A549 (cell line): Measurements from ENCODE around the gene JPH2. TPM values are rescaled to one million over a fixed set of nuclear protein-coding genes. Genes with fewer than 3 reads are reported as not detected.

Source experiments
- ATAC-seq, 2 experiments: fragments of 200-7000 bp in 1 of 2; fragments of >200 bp in 1 of 2; cut with Nextera tagmentation in 1 of 2; cut with Tn5 transposase in 1 of 2; 3 replicates each; pipeline versions ENCODE4 v1.8.0 to v1.9.1; 2018 to 2020; ENCODE audit warnings: mild to moderate bottlenecking in 1 of 2, moderate library complexity in 1 of 2
- CTCF ChIA-PET: fragments of 300-600 bp; sonication (Branson Sonifier 250); formaldehyde crosslinking; extraction: SDS; loops from one replicate; lab custom pipeline; 2021; ENCODE audit warnings: antibody characterized with exemption, inconsistent platforms; lab: Yijun Ruan, JAX
- POLR2A ChIA-PET: fragments of 350-600 bp; formaldehyde crosslinking; extraction: SDS; loops from one replicate; lab custom pipeline; 2021; ENCODE audit warnings: antibody characterized with exemption, inconsistent platforms; lab: Yijun Ruan, JAX
- DNase-seq, 2 experiments: peaks; one replicate each; pipeline versions ENCODE4 v3.0.0 to v3.0.0-alpha.2; 2011 to 2016; ENCODE audit warnings: low read depth in 1 of 2, low spot score in 1 of 2
- FAIRE-seq: peaks from 2 replicates; lab custom pipeline; 2011; peaks lifted over from hg19 to GRCh38; lab: Jason Lieb, UNC
- H3K27ac ChIP-seq, 2 experiments: fragments of >200 bp; sonication (Bioruptor Twin); formaldehyde crosslinking; 3 replicates each; pipeline ENCODE4 v1.5.1; 2016 to 2017
- H3K4me1 ChIP-seq: fragments of >200 bp; sonication (Bioruptor Twin); formaldehyde crosslinking; 3 replicates; pipeline ENCODE4 v1.6.1; 2016
- H3K4me2 ChIP-seq: fragments of >200 bp; sonication (Bioruptor Twin); formaldehyde crosslinking; 3 replicates; pipeline ENCODE4 v1.6.1; 2016
- H3K4me3 ChIP-seq: fragments of >200 bp; sonication (Bioruptor Twin); formaldehyde crosslinking; 3 replicates; pipeline ENCODE4 v1.5.1; 2016
- H3K9me3 ChIP-seq: fragments of >200 bp; sonication (Bioruptor Twin); formaldehyde crosslinking; 3 replicates; pipeline ENCODE4 v1.6.1; 2016
- CBX2 ChIP-seq: fragments of 200-600 bp; sonication (generic); IDR thresholded peaks from 2 replicates; pipeline ENCODE4 v1.6.1; 2016; ENCODE audit warnings: low read depth, mild to moderate bottlenecking, borderline replicate concordance
- CHD4 ChIP-seq: fragments of 200-600 bp; sonication (generic); IDR thresholded peaks from 2 replicates; pipeline ENCODE4 v1.6.1; 2016; ENCODE audit warnings: antibody characterized with exemption, mild to moderate bottlenecking, borderline replicate concordance
- EP300 ChIP-seq, 2 experiments: fragments of >200 bp; sonication (Bioruptor Twin); formaldehyde crosslinking; IDR thresholded peaks; 2 replicates in 1 of 2; 3 replicates in 1 of 2; pipeline ENCODE4 v1.6.1; 2016 to 2017
- ESRRA ChIP-seq: fragments of 150-350 bp; IDR thresholded peaks from 2 replicates; pipeline ENCODE4 v1.6.1; 2014; ENCODE audit warnings: mild to moderate bottlenecking, low read length, borderline replicate concordance
- FOSB ChIP-seq: fragments of 250-450 bp; sonication (Bioruptor Pico); IDR thresholded peaks from 2 replicates; pipeline ENCODE4 v1.5.0; 2020; ENCODE audit warnings: mild to moderate bottlenecking, moderate library complexity
- FOXS1 ChIP-seq: fragments of 250-450 bp; sonication (Bioruptor Pico); IDR thresholded peaks from 2 replicates; pipeline ENCODE4 v1.5.0; 2020; ENCODE audit warnings: mild to moderate bottlenecking, moderate library complexity
- GATA3 ChIP-seq: IDR thresholded peaks from 2 replicates; pipeline ENCODE4 v1.6.1; 2012; ENCODE audit warnings: borderline replicate concordance
- HDAC2 ChIP-seq: fragments of 200-600 bp; sonication (generic); IDR thresholded peaks from 2 replicates; pipeline ENCODE4 v1.6.1; 2016
- HMGXB4 ChIP-seq: fragments of 250-450 bp; sonication (Bioruptor Pico); IDR thresholded peaks from 2 replicates; pipeline ENCODE4 v1.5.0; 2021; ENCODE audit warnings: mild to moderate bottlenecking, moderate library complexity, borderline replicate concordance
- HOXB5 ChIP-seq: fragments of 250-450 bp; sonication (Bioruptor Pico); IDR thresholded peaks from 2 replicates; pipeline ENCODE4 v1.5.0; 2020; ENCODE audit warnings: mild to moderate bottlenecking, moderate library complexity
- JUN ChIP-seq, 2 experiments: fragments of >200 bp; sonication (Bioruptor Twin); formaldehyde crosslinking; IDR thresholded peaks; 2 replicates in 1 of 2; 3 replicates in 1 of 2; pipeline ENCODE4 v1.6.1; 2016 to 2017
- JUNB ChIP-seq: fragments of >200 bp; sonication (Bioruptor Twin); formaldehyde crosslinking; IDR thresholded peaks from 2 replicates; pipeline ENCODE4 v1.6.1; 2016
- KDM1A ChIP-seq: fragments of 200-600 bp; sonication (generic); IDR thresholded peaks from 2 replicates; pipeline ENCODE4 v1.6.1; 2016; ENCODE audit warnings: low read depth, mild to moderate bottlenecking
- KDM5A ChIP-seq: fragments of 200-600 bp; sonication (generic); IDR thresholded peaks from 2 replicates; pipeline ENCODE4 v1.6.1; 2016; ENCODE audit warnings: antibody characterized with exemption, mild to moderate bottlenecking
- MAFK ChIP-seq: fragments of 450-650 bp; IDR thresholded peaks from 2 replicates; pipeline ENCODE4 v1.6.1; 2014; ENCODE audit not compliant: partially characterized antibody
- NFE2L2 ChIP-seq: fragments of 150-350 bp; conservative IDR thresholded peaks from 2 replicates; pipeline ENCODE4 v1.6.1; 2014; ENCODE audit warnings: low read length
- NPAS2 ChIP-seq: fragments of 250-450 bp; sonication (Bioruptor Pico); IDR thresholded peaks from 2 replicates; pipeline ENCODE4 v1.8.0; 2022; ENCODE audit warnings: mild to moderate bottlenecking, moderate library complexity, borderline replicate concordance
- PHF8 ChIP-seq: fragments of 200-600 bp; sonication (generic); IDR thresholded peaks from 2 replicates; pipeline ENCODE4 v1.6.1; 2016; ENCODE audit warnings: low read depth, mild to moderate bottlenecking, antibody characterized with exemption, moderate library complexity, borderline replicate concordance
- RARB ChIP-seq: fragments of 250-450 bp; sonication (Bioruptor Pico); IDR thresholded peaks from 2 replicates; pipeline ENCODE4 v1.8.0; 2021; ENCODE audit warnings: mild to moderate bottlenecking, moderate library complexity
- RCOR1 ChIP-seq: fragments of 150-350 bp; IDR thresholded peaks from 2 replicates; pipeline ENCODE4 v1.6.1; 2014; ENCODE audit warnings: antibody characterized with exemption, low read length, low read depth
- REST ChIP-seq: fragments of 200-600 bp; sonication (generic); IDR thresholded peaks from 2 replicates; pipeline ENCODE4 v1.6.1; 2016; ENCODE audit warnings: antibody characterized with exemption, mild to moderate bottlenecking, moderate library complexity
- SREBF2 ChIP-seq: fragments of 450-650 bp; IDR thresholded peaks from 2 replicates; pipeline ENCODE4 v1.6.1; 2014; ENCODE audit warnings: mild to moderate bottlenecking, moderate library complexity
- ZC3H11A ChIP-seq: fragments of 450-650 bp; IDR thresholded peaks from 2 replicates; pipeline ENCODE4 v1.6.1; 2014; ENCODE audit warnings: antibody characterized with exemption, mild to moderate bottlenecking
- WGBS: methylation state at CpG from one replicate; pipeline ENCODE4 v1.1.6; 2017; ENCODE audit errors: missing lambda C conversion rate; 5-methylcytosine and 5-hydroxymethylcytosine counted together
- polyA plus RNA-seq, 4 experiments: library from polyadenylated mRNA; depleted of rRNA in 3 of 4; stranded (reverse); fragments of >200 nt; fragmentation: RNase III in 1 of 4; extraction: RNeasy Plus Mini Kit Qiagen cat#74134 plus additional on column Dnase treatment in 1 of 4; gene quantifications; 2 replicates in 3 of 4; 3 replicates in 1 of 4; pipeline ENCODE4 v1.2.3, GENCODE V29; 2011 to 2017
- TF ChIP-seq, protein P1 (sequence below): fragments of 250-450 bp; sonication (Bioruptor Pico); IDR thresholded peaks from 2 replicates; pipeline ENCODE4 v1.5.0; 2020; ENCODE audit warnings: low read depth, mild to moderate bottlenecking, moderate library complexity
- TF ChIP-seq, protein P2 (sequence below): fragments of 150-350 bp; IDR thresholded peaks from 2 replicates; pipeline ENCODE4 v1.6.1; 2014; ENCODE audit warnings: low read depth, mild to moderate bottlenecking, low read length
- TF ChIP-seq, protein P3 (sequence below): fragments of 450-650 bp; IDR thresholded peaks from 2 replicates; pipeline ENCODE4 v1.6.1; 2014; ENCODE audit warnings: antibody characterized with exemption

The JPH2 gene
- polyA plus RNA-seq, 2 of the 4 experiments (the other 2 are of a cell fraction): 0.83 to 3.3 TPM

DNA sequence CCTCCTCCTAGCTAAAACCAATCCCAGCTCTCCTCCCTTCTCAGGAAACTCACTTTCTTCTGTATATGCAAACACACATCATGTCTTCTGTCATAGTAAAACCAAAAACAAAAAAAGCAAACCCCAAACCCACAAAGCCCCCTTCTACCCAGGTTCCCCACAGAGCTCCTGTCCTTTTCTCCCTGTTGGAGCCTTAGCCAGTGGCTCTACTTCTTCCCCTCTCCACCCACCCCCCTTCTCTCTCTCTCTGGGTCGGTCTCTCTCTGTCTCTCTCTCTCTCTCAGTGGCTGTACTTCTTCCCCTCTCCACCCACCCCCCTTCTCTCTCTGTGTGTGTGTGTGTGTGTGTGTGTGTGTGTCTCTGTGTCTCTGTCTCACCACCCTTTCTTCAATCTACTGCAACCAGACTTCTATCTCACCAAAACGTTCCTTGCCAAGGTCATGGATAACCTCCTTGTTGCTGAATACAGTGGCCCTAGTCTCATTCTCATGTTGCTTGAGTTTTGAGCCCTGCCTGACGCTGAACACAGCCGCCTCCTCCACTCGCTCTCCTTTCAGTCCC lies 32.3 kb upstream of the JPH2 start:
- Histone ChIP-seq H3K4me3 (no peak overlapping the region), H3K4me1 (no peaks in the 10 kb centered on the region; the same call in 2 of the 3 replicates), H3K27ac (no peak overlapping the region), H3K9me3 (no peaks in the 10 kb centered on the region), H3K4me2 (no peak overlapping the region)
- CTCF ChIA-PET: interaction anchor here (0.9 to 16.0 kb wide), 14 partner anchors 14 to 463 kb away, joined by 3 to 440 read pairs (median 50); partner anchors contain the start of gene FITM2
- WGBS: 66% methylated on average over 5 of the region's 5 CpGs
- TF ChIP-seq, protein P1, sequence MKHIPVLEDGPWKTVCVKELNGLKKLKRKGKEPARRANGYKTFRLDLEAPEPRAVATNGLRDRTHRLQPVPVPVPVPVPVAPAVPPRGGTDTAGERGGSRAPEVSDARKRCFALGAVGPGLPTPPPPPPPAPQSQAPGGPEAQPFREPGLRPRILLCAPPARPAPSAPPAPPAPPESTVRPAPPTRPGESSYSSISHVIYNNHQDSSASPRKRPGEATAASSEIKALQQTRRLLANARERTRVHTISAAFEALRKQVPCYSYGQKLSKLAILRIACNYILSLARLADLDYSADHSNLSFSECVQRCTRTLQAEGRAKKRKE (CRISPR knock-in tag): no peak
- TF ChIP-seq CBX2: no peak
- TF ChIP-seq ESRRA: no peak
- no peak for TF ChIP-seq JUN (IDR thresholded peaks at IDR 0.05)
- TF ChIP-seq HMGXB4 (CRISPR knock-in tag): no peak
- TF ChIP-seq KDM1A: no peak
- no peak for TF ChIP-seq NPAS2
- TF ChIP-seq RARB (CRISPR knock-in tag): no peak
- TF ChIP-seq RCOR1: no peak
- no peak for TF ChIP-seq GATA3
- no peak for TF ChIP-seq KDM5A
- no peak for TF ChIP-seq SREBF2
- no peak for TF ChIP-seq NFE2L2
- TF ChIP-seq, protein P2, sequence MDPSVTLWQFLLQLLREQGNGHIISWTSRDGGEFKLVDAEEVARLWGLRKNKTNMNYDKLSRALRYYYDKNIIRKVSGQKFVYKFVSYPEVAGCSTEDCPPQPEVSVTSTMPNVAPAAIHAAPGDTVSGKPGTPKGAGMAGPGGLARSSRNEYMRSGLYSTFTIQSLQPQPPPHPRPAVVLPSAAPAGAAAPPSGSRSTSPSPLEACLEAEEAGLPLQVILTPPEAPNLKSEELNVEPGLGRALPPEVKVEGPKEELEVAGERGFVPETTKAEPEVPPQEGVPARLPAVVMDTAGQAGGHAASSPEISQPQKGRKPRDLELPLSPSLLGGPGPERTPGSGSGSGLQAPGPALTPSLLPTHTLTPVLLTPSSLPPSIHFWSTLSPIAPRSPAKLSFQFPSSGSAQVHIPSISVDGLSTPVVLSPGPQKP: no peak
- no peak for TF ChIP-seq ZC3H11A
- no peak for TF ChIP-seq JUNB
- FAIRE-seq (no peak), ATAC-seq (no peak), DNase-seq (no peak)
- POLR2A ChIA-PET: interaction anchor here (0.8 to 1.1 kb wide), 2 partner anchors 92 to 256 kb away, joined by 3 to 5 read pairs; partner anchors contain the start of gene FITM2

GRCh38 chr20:44218446-44218845 lies 31.5 kb upstream of the JPH2 start:
- H3K4me1 ChIP-seq: no peaks in the 10 kb centered on the region; the same call in 2 of the 3 replicates
- ATAC-seq: no peak
- POLR2A ChIA-PET: interaction anchor here (0.8 to 1.1 kb wide), 2 partner anchors 93 to 257 kb away, joined by 3 to 5 read pairs; partner anchors contain the start of gene FITM2
- H3K4me3 ChIP-seq: no peak overlapping the region
- WGBS: 84% methylated on average over 4 of the region's 4 CpGs
- DNase-seq: no peak
- H3K27ac ChIP-seq: no peak overlapping the region
- CTCF ChIA-PET: interaction anchor here (0.7 to 16.0 kb wide), 35 partner anchors 7 to 507 kb away, joined by 3 to 440 read pairs (median 8); partner anchors contain the start of gene FITM2
- no peak overlapping the region for H3K4me2 ChIP-seq
- no peaks in the 10 kb centered on the region for H3K9me3 ChIP-seq
- FAIRE-seq: no peak
- TF ChIP-seq FOSB (CRISPR knock-in tag) (no peak), HOXB5 (CRISPR knock-in tag) (no peak), HMGXB4 (CRISPR knock-in tag) (no peak), REST (no peak), EP300 (IDR thresholded peaks at IDR 0.05) (no peak), HDAC2 (no peak), MAFK (no peak), SREBF2 (no peak), CHD4 (no peak), NPAS2 (no peak), FOXS1 (CRISPR knock-in tag) (no peak), RCOR1 (no peak), GATA3 (no peak), PHF8 (no peak), KDM5A (no peak)
- TF ChIP-seq, protein P3, sequence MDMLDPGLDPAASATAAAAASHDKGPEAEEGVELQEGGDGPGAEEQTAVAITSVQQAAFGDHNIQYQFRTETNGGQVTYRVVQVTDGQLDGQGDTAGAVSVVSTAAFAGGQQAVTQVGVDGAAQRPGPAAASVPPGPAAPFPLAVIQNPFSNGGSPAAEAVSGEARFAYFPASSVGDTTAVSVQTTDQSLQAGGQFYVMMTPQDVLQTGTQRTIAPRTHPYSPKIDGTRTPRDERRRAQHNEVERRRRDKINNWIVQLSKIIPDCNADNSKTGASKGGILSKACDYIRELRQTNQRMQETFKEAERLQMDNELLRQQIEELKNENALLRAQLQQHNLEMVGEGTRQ: no peak
